Measurements from ENCODE around the gene FSHB. TPM values are rescaled to one million over a fixed set of nuclear protein-coding genes. Genes with fewer than 3 reads are reported as not detected.
A peak's percentile ranks its signal among the peaks of the same experiment; 100 is the strongest.
"Not testable (repeated sequence)": the region's sequence is repeated elsewhere in the genome, so short reads cannot be mapped to it uniquely, and the experiment has no call there.

Gene FSHB
- total RNA-seq, 3 donors from 2014 or later: not detected

DNA sequence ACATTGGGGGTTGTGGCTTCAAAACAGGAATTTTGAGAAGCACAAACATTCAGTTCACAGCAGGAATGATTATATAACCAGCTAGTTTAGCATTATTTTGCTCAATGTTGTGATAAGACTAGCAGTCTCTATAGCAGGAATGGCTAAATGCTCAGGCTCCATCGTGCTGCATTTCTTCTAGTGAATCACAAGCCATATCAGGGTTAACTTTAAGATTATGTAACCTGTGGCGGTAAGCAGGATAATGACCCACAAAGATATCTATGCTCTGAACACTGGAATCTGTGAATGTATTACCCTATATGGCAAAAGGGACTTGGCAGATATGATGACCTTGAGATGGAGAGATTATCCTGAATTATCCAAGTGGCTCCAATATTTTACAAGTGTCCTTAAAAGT, 14.8 kb downstream of the FSHB start:
- ATAC-seq (no peak), DNase-seq (no peak)
- Mint-ChIP-seq H3K36me3 (ENCODE audit: insufficient read depth) (no peaks in the 10 kb centered on the region), H3K4me1 (ENCODE audit: low read depth) (no peaks in the 10 kb centered on the region), H3K9me3 (no peaks in the 10 kb centered on the region), H3K27me3 (ENCODE audit: low read depth) (no peaks in the 10 kb centered on the region), H3K4me3 (no peak overlapping the region)

DNA sequence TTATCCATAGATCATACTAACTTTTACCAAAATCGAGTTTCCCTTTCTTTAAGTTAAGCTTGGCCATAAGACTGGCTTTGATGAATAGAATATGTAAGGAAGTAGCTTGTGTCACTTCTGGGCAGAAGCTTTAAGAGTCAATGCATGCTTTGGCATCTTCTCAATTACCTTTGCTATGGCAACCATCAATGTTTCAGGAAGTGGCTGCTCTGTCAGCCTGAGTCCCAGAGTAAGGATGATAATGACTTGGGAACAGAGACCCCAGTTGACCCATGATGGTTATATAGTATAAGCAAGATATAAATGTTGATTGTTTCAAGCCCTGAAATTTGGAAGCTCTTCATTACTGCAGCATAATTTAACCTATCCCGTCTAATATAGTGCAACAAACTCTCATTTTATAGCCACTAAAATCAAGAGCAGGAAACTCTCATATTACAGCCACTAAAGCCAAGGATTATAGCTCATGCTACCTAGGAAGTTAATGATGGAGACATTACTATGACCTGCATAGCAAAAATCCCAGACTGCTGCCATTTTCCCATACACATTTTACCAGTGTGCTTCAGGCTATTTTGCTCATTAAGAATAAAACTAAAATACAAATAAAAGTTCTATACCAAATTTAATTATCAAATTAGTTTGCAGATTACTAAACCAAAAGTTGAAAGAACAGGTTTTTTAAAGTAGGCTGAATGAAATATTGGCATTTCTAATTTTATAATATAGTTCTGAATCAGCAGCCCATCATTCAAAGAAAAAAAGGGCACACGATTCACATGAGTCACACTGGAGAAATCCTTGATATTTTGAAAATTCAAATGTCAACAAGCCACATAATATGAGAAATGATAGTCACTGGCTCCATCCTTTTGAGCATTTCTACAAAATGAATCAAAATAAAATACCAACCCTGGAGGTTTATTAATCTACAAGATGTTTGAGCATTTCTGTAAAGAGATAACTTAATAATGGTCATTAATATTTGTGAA, 23.8 kb downstream of the FSHB start:
- DNase-seq (no peak), ATAC-seq (no peak)
- no peaks in the 10 kb centered on the region for H3K36me3 Mint-ChIP-seq (ENCODE audit: insufficient read depth)
- H3K4me1 Mint-ChIP-seq (ENCODE audit: low read depth): peaks cover 4% of the 10 kb centered on the region
- no peak overlapping the region for H3K4me3 Mint-ChIP-seq
- H3K27me3 Mint-ChIP-seq (ENCODE audit: low read depth): no peaks in the 10 kb centered on the region
- H3K9me3 Mint-ChIP-seq: no peaks in the 10 kb centered on the region

DNA sequence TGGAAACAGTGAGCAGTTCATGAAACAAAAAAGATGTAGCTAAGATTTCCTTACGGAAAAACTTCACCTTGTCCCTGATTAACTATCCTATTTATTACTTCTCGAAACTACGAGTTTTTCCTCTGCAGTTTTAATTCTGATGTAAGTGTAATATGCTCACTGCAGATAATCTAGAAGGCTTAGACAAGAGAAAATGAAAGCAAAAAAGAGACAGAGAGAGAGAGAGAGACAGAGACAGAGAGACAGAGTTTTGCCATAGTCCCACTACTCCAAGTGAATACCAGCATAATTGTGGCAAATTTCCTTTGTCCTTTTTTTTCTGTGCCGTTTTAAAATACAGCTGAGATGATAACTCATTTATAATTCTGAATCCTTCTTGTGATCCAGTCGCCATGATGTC, 24.8 kb downstream of the FSHB start:
- H3K4me3 Mint-ChIP-seq: no peak overlapping the region
- no peaks in the 10 kb centered on the region for H3K9me3 Mint-ChIP-seq
- peaks cover 4% of the 10 kb centered on the region for H3K4me1 Mint-ChIP-seq (ENCODE audit: low read depth)
- no peaks in the 10 kb centered on the region for H3K27me3 Mint-ChIP-seq (ENCODE audit: low read depth)
- ATAC-seq (no peak), DNase-seq (no peak)
- H3K36me3 Mint-ChIP-seq (ENCODE audit: insufficient read depth): no peaks in the 10 kb centered on the region

DNA sequence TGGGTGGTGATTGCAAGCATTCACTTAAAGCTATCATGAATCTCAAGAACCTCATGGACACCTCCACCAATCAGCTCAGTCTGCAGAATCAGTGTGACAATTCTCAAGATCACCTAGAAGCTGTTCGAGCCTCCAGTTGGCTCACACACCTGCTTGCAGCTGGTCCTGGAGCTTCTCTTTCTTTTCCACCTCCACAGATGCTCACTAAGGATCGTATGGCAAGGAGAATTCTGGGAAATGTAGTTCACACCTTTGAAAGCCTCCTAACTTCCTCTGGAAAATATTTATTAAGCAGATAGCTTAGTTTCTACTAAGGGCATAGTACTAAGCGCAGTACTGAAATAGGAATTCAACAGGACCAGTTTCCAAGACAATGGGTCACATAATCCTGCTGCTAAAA, 26.2 kb downstream of the FSHB start:
- Mint-ChIP-seq H3K36me3 (ENCODE audit: insufficient read depth) (no peaks in the 10 kb centered on the region), H3K27me3 (ENCODE audit: low read depth) (no peaks in the 10 kb centered on the region), H3K4me1 (ENCODE audit: low read depth) (peaks cover 4% of the 10 kb centered on the region), H3K4me3 (no peak overlapping the region), H3K9me3 (no peaks in the 10 kb centered on the region)
- no peak for ATAC-seq
- no peak for DNase-seq

DNA sequence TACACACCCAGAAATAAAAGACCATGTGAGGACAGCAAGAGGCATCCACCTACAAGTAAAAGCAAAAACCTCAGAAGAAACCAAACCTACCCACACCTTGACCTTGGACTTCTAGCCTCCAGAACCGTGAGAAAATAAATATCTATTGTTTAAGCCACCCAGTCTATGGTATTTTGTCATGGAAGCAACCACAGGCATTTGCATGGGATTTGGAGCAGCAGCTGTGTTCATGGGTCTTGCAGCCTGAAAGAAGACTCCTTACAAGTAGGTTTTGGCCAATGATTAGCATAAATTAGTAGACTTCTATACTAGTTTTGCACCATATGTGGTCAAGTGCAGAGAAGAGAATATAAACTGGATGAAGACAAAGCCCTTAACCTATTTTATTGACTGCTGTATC, 27.9 kb downstream of the FSHB start:
- Mint-ChIP-seq H3K4me1 (ENCODE audit: low read depth) (peaks cover 4% of the 10 kb centered on the region), H3K27me3 (ENCODE audit: low read depth) (no peaks in the 10 kb centered on the region), H3K36me3 (ENCODE audit: insufficient read depth) (no peaks in the 10 kb centered on the region), H3K4me3 (no peak overlapping the region), H3K9me3 (peaks cover 4% of the 10 kb centered on the region)
- no peak for DNase-seq
- ATAC-seq: no peak

DNA sequence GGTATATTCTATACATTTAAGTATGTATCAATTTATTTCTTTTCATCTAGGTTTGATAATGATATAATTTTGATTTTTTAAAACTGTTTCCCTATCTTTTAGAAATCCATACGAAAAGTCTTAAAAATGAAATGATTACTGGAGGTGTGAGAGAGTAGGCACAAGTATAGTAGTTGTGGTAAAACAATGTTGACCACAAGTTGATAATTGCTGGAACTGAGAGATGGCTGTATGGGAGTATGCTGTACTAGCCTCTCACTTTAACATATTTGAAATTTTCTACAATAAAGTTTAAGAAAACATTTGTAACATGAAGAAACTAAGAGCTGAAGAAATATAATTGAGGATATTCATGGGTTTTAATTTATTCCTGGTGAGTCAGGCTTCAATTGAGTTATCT, 30.0 kb downstream of the FSHB start:
- DNase-seq (no peak), ATAC-seq (no peak)
- no peaks in the 10 kb centered on the region for H3K36me3 Mint-ChIP-seq (ENCODE audit: insufficient read depth)
- peaks cover under 1% of the 10 kb centered on the region for H3K4me1 Mint-ChIP-seq (ENCODE audit: low read depth)
- no peak overlapping the region for H3K4me3 Mint-ChIP-seq
- H3K9me3 Mint-ChIP-seq: peaks cover 4% of the 10 kb centered on the region
- no peaks in the 10 kb centered on the region for H3K27me3 Mint-ChIP-seq (ENCODE audit: low read depth)

DNA sequence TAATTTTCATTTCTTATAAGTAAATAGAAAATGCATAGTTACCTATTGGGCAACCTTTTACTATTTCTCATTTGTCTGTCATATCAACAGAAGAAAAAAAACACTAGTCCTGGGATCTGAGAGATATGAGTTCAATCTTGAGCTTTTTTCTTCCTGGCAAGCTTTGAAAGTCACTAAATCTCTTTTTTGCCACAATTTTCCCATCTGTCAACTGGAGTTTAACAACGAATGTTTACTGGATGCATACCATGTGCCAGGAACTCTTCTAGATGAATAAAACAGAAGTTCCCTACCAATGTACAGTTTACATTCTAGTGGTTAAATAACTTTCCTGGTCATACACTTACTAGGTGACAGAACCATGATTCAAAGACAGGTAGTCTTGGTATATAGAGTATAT, 31.0 kb downstream of the FSHB start:
- no peaks in the 10 kb centered on the region for H3K4me1 Mint-ChIP-seq (ENCODE audit: low read depth)

DNA sequence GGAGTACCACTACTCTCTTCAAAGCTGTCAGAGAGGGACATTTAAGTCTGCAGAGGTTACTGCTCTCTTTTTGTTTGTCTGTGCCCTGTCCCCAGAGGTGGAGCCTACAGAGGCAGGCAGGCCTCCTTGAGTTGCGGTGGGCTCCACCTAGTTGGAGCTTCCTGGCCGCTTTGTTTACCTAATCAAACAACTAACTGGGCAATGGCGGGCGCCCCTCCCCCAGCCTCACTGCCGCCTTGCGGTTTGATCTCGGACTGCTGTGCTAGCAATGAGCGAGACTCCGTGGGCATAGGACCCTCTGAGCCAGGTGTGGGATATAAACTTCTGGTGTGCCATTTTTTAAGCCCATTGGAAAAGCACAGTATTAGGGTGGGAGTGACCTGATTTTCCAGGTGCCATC, 37.8 kb downstream of the FSHB start:
- DNase-seq; H3K9me3 Mint-ChIP-seq; H3K4me1 Mint-ChIP-seq (ENCODE audit: low read depth); H3K4me3 Mint-ChIP-seq; ATAC-seq; H3K36me3 Mint-ChIP-seq (ENCODE audit: insufficient read depth): not testable (repeated sequence)
- H3K27me3 Mint-ChIP-seq (ENCODE audit: low read depth): peaks cover 11% of the 10 kb centered on the region

More for the DNA sequence above, 31.0 kb downstream of the FSHB start:
- DNase-seq (no peak), ATAC-seq (no peak)
- no peaks in the 10 kb centered on the region for H3K27me3 Mint-ChIP-seq (ENCODE audit: low read depth)
- H3K36me3 Mint-ChIP-seq (ENCODE audit: insufficient read depth): no peaks in the 10 kb centered on the region
- H3K9me3 Mint-ChIP-seq: peaks cover 4% of the 10 kb centered on the region
- H3K4me3 Mint-ChIP-seq: no peak overlapping the region

DNA sequence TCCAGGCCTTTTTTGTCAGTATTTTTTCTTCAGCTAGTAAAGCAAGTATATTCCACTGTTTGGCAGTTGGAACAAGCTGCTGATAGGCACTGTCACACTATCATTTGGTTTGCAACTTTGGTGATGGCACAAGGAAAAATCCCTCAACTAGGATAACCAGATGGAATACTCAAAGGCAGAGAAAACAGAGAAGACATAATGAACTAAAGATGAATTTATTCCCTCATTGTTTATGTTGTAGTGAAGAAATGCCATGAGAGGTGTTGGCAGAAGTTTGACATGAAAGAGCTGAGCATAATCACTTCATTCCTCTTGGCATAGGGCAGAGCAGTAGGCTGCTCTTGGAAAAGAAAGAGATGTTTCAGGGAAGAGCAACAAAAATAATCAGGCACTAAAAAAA, 39.9 kb downstream of the FSHB start:
- DNase-seq: no peak
- ATAC-seq: no peak
- H3K27me3 Mint-ChIP-seq (ENCODE audit: low read depth): peaks cover 16% of the 10 kb centered on the region
- no peak overlapping the region for H3K4me3 Mint-ChIP-seq
- no peaks in the 10 kb centered on the region for H3K4me1 Mint-ChIP-seq (ENCODE audit: low read depth)
- no peaks in the 10 kb centered on the region for H3K9me3 Mint-ChIP-seq
- H3K36me3 Mint-ChIP-seq (ENCODE audit: insufficient read depth): no peaks in the 10 kb centered on the region

DNA sequence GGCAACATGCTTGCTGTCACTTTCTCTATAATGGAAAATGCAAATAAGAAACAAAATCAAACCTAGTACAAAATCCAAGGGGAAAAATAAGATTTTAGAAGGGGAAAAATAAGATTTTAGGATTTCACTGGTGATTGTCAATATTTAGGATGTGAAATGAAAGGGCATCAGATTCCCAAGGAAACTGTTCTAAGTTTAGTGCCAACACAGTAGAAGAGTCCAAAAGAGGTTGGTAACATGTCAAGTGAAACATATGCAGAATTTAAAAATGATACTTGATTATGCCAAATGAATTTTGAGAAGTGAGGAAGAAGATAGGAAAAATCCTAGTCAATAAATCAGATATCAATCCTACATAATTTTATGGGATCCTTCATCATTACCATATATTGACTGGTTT, 46.4 kb downstream of the FSHB start:
- peaks cover 13% of the 10 kb centered on the region for H3K4me1 Mint-ChIP-seq (ENCODE audit: low read depth)
- H3K36me3 Mint-ChIP-seq (ENCODE audit: insufficient read depth): no peaks in the 10 kb centered on the region

DNA sequence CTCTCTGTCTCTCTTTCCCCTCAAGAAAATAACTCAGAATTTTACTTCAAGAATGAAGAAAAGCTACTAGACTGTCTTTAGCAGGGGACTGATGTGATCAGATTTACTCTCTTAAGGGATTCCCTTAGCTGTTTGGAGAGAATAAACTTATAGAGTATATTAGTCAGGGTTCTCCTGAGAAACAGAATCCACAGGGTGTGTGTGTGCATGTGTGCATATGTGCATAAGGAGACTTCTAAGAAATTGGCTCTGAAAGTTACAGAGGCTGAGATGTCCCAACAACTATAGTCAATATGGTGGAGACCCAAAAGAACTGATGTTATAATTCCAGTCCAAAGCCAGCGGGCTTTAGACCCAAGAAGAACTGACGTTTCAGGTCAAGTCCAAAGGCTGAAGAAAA, 49.0 kb downstream of the FSHB start:
- Mint-ChIP-seq H3K4me3 (no peak overlapping the region), H3K36me3 (ENCODE audit: insufficient read depth) (no peaks in the 10 kb centered on the region), H3K27me3 (ENCODE audit: low read depth) (peaks cover 5% of the 10 kb centered on the region), H3K4me1 (ENCODE audit: low read depth) (peaks cover 21% of the 10 kb centered on the region), H3K9me3 (no peaks in the 10 kb centered on the region)
- no peak for ATAC-seq
- no peak for DNase-seq

More for the DNA sequence above, 46.4 kb downstream of the FSHB start:
- peaks cover 10% of the 10 kb centered on the region for H3K27me3 Mint-ChIP-seq (ENCODE audit: low read depth)
- DNase-seq (no peak), ATAC-seq (no peak)
- H3K9me3 Mint-ChIP-seq: no peaks in the 10 kb centered on the region
- no peak overlapping the region for H3K4me3 Mint-ChIP-seq

DNA sequence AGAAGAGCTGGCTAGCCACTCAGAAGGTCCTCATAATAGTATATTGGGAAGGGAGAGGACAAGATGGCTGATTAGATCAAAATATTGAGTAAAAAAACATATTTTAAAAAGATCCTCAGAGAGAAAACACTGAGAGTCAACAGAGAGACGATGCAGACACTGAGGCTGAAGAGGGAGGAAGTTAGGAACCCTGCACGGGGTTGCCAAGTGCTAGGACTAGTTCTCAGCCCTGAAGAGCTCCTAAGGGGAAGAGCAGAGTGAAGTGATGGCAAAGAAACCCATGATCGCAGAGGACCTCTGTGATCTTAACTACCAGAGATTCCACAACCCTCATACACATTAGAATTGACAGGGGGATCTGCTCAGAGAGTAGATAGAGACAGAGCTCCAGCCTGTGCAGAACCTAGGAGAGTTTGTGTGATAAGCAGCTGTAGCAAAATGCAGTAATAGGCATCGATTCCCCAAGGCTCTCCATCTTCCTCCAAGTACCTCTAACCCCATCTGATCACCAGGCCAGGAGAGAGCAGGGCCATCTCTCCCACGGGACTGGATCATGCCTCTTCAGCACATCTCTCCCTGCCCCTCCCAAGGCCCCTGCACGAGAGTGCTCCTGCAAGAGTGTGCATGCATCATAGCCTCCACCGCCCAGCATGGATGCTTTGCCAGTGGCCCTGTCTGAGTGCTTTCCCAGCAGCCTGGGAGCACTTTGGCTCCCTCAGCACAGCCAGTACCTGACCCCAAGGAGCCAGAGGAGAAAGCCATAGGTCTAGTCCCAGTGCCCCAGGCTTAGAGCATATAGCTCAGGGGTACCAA, 50.9 kb downstream of the FSHB start:
- Mint-ChIP-seq H3K27me3 (ENCODE audit: low read depth) (no peaks in the 10 kb centered on the region), H3K4me3 (peak overlapping the region; percentile 30), H3K36me3 (ENCODE audit: insufficient read depth) (no peaks in the 10 kb centered on the region), H3K9me3 (no peaks in the 10 kb centered on the region), H3K4me1 (ENCODE audit: low read depth) (peaks cover 21% of the 10 kb centered on the region)
- no peak for DNase-seq
- peak; percentile 14 to 53 for ATAC-seq

DNA sequence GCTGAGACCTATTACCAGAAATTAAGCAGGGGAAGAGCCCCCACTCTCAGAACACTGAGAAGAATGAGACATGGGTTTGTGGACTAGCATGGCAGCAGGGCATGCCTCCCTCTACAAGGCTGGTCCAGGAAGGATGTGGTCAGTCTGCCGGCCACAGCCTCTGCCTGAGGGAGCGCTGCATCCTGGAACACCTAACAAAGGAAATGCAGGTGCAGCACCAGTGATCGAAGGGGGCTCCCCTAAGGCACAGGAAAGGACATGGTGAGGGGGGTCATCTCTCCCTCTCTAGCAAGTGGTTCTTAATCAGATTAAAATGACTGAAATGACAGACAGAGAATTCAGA, 51.4 kb downstream of the FSHB start:
- H3K36me3 Mint-ChIP-seq (ENCODE audit: insufficient read depth): no peaks in the 10 kb centered on the region
- H3K9me3 Mint-ChIP-seq: no peaks in the 10 kb centered on the region
- peak overlapping the region; percentile 30 for H3K4me3 Mint-ChIP-seq
- H3K27me3 Mint-ChIP-seq (ENCODE audit: low read depth): no peaks in the 10 kb centered on the region
- DNase-seq (no peak), ATAC-seq (peak in 1 of 2 donors; percentile 21)
- peaks cover 21% of the 10 kb centered on the region for H3K4me1 Mint-ChIP-seq (ENCODE audit: low read depth)

All from activated T-cell treated with anti-CD3 and anti-CD28 coated beads, Interleukin-2, amount 50 U/mL, for 4 hours (primary cell).